Measurements from ENCODE around the gene BEND6. TPM values are rescaled to one million over a fixed set of nuclear protein-coding genes. Genes with fewer than 3 reads are reported as not detected.
A peak's percentile ranks its signal among the peaks of the same experiment; 100 is the strongest.

The BEND6 gene
- total and polyA plus RNA-seq, 2 of the 8 experiments (the other 6 are each of a cell fraction or from before 2014, with no cell fraction given) = 0.71 to 2.1 TPM

DNA sequence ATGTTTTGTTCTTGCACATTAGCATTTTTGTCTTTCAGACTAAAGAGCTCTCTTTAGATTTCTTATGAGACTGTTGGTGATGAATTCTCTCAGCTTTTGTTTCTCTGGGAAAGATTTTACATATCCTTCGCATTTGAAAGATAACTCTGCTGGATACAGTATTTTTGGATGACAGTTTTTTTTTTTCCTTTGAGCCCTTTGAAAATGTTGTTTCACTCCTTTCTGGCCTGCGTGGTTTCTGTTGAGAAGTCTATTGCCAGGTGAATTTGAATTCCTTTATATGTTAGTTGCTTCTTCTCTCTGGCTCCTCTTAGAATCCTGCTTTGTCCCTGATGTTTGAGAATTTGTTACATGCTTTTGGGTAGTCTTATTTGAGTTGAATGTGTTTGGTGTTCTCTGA, 69.4 kb downstream of the BEND6 start (continued):
- TF ChIP-seq CHD7 (IDR thresholded peaks at IDR 0.05; ENCODE audit: insufficient replicate concordance, low read length) (peak; percentile 70), EP300 (IDR thresholded peaks at IDR 0.05; ENCODE audit: borderline replicate concordance in 1 of 2, low read depth in 2 of 2, low read length in 2 of 2) (peak in 1 of 2 experiments; percentile 52; a peak in 1 of 3 replicates), MAFK (IDR thresholded peaks at IDR 0.05; ENCODE audit: low read depth, low read length) (no peak), TCF12 (IDR thresholded peaks at IDR 0.05; ENCODE audit: low read depth, low read length) (0 out of 2 replicates have a peak, but pooled peaks have one; percentile 31), PHF8 (conservative IDR thresholded peaks at IDR 0.05; ENCODE audit: low read depth, low read length) (no peak), NANOG (IDR thresholded peaks at IDR 0.05; ENCODE audit: insufficient read depth, low read depth, low read length, poor library complexity, severe bottlenecking) (no peak), CHD2 (IDR thresholded peaks at IDR 0.05; ENCODE audit: low read length) (no peak), BRCA1 (IDR thresholded peaks at IDR 0.05; ENCODE audit: low read depth, low read length) (no peak), CEBPB (IDR thresholded peaks at IDR 0.05; ENCODE audit: low read depth, low read length) (no peak), CBX8 (IDR thresholded peaks at IDR 0.05; ENCODE audit: borderline replicate concordance, low read depth, low read length) (no peak), CHD1 (IDR thresholded peaks at IDR 0.05; ENCODE audit: low read depth, low read length) (no peak), CREB1 (IDR thresholded peaks at IDR 0.05) (no peak), SUZ12 (IDR thresholded peaks at IDR 0.05; ENCODE audit: low read length) (no peak)
